ENCODE measurements around the gene NF2.

DNA sequence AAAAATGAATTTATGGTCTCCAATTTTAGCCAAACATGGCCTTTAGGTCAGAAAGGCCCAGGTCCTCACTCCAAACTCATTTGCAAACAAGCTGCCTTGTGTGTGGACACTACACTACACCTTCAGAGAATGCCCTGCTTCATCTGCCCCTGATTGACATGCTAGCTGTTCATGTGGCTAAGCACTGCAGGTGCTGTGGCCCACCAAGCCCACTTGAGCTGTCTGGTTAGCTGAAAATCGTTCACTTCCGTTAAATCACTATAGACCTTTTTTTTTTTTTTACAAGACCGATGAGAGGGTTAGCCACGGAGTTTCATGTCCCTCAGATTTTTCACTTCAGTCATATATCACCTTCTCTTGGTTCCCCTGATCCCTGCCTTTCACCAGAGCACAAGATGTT lies 39.3 kb downstream of the NF2 start:
- TF ChIP-seq, protein P1, sequence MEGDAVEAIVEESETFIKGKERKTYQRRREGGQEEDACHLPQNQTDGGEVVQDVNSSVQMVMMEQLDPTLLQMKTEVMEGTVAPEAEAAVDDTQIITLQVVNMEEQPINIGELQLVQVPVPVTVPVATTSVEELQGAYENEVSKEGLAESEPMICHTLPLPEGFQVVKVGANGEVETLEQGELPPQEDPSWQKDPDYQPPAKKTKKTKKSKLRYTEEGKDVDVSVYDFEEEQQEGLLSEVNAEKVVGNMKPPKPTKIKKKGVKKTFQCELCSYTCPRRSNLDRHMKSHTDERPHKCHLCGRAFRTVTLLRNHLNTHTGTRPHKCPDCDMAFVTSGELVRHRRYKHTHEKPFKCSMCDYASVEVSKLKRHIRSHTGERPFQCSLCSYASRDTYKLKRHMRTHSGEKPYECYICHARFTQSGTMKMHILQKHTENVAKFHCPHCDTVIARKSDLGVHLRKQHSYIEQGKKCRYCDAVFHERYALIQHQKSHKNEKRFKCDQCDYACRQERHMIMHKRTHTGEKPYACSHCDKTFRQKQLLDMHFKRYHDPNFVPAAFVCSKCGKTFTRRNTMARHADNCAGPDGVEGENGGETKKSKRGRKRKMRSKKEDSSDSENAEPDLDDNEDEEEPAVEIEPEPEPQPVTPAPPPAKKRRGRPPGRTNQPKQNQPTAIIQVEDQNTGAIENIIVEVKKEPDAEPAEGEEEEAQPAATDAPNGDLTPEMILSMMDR (IDR thresholded peaks at IDR 0.05), result no peak
- TF ChIP-seq POLR2AphosphoS5 (IDR thresholded peaks at IDR 0.05), result no peak

Measured in breast epithelium (tissue), 3 donors.